Inflammatory macrophage treated with lipopolysaccharide for 4 hours (primary cell): ENCODE measurements around the gene TEKTIP1.
"Not testable (repeated sequence)": the region's sequence is repeated elsewhere in the genome, so short reads cannot be mapped to it uniquely, and the experiment has no call there.

Experiments
- DNase-seq: peaks from one replicate; pipeline ENCODE4 v3.0.0-alpha.2; 2020

The TEKTIP1 gene

GRCh38 chr19:3563709-3564524, 24.9 kb downstream of the TEKTIP1 start:
- DNase-seq: peak; percentile 55

GRCh38 chr19:3565139-3565538, 26.2 kb downstream of the TEKTIP1 start:
- DNase-seq: no peak

DNA sequence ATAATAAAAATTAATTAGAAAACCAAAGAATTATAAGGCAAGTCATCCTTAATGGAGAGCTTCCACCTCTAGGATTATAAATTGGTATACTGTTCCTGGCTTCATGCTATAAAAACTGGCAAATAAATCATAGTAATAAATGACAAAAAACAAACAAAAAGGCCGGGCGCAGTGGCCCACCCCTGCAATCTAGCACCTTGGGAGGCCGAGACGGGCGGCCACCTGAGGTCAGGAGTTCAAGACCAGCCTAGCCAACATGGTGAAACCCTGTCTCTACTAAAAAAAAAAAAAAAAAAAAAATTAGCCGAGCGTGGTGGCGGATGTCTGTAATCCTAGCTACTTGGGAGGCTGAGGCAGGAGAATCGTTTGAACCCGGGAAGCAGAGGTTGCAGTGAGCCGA, 31.1 kb downstream of the TEKTIP1 start:
- DNase-seq: not testable (repeated sequence)

DNA sequence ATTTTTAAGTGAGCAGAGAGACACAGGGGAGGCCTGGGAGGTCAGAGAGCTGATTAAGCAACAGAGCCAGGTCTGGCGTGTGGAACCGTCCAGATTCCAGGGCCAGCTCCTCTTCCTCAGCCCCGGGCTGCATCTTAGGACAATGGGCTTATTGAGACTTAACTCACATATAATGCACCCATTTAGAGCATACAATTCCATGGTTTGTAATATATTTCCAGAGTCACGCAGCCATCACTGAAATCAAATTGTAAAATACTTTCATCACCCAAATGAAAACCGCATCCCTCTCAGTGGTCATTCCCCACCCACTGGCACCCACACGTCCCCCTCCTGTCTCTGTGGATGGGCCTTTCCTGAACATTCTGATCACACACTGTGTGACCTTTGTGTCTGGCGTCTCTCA, 31.6 kb downstream of the TEKTIP1 start:
- DNase-seq: peak; percentile 79

DNA sequence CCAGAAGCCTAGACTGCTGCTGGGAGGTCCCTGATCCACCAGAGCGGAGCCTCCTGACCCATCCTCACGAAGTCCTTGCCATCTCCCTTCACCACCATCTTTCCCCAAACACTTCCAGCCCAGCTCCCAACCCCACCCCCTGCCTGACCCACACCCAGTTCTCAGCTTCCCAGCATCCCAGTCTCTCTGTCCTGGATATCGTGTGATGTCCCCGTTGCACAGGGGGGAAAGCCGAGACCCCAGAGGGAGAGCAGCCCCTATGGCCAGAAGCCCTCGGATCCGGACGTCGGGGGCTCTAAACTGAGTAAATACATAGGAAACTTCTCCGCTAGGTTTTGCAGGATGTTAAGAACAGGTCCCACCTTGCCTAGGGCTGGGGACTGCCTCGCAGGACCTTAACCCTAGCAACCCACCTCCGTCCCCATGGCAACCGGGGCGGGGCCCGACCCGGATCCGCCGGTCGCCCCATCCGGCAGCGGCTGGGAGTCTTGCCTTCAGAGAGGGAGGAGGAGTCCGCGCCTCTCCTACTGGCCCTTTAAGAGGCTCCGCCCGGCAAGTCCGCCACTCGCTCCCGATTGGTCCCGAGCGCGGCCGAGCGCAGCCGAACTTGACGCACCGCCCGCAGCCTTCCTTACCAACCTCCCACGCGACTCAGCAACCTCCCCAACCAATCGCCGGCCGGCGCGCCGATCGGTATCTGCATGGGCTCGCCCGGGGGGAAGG, 33.3 kb downstream of the TEKTIP1 start:
- DNase-seq: peak; percentile 100

GRCh38 chr19:3572855-3573161, 33.8 kb downstream of the TEKTIP1 start, which contains the start of gene HMG20B:
TSS of gene HMG20B (plus strand) at chr19:3572944. CDS start at chr19:3573310, 366 bp downstream.
- DNase-seq: no peak

DNA sequence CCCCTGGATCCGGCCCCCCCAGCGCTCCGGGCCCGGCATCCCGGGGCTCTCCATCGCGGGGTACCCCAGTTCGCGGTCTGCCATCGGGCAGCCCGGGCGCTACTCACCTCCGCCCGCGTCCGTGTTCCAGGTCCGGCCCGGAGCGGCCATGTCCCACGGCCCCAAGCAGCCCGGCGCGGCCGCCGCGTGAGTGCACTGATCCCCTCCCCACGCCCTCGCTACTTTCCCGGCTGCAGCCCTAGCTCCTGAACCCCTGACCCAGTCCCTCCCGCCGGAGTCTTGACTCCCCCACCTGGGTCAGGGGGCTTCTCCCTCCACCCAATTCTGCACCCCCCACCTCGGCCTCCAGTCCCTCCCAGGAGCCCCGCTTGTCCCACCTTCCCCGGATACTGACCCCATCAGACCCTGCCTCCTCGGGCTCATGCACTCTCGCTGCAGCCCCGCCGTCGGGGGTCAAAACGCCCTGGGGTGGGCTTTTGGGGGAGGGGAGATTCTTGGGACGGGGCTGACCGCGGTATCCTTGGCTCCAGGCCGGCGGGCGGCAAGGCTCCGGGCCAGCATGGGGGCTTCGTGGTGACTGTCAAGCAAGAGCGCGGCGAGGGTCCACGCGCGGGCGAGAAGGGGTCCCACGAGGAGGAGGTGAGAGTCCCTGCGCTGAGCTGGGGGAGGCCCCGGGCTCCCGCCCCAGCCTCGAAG, 34.3 kb downstream of the TEKTIP1 start:
- no peak for DNase-seq

GRCh38 chr19:3573858-3574637, 35.1 kb downstream of the TEKTIP1 start:
- peak; percentile 100 for DNase-seq

DNA sequence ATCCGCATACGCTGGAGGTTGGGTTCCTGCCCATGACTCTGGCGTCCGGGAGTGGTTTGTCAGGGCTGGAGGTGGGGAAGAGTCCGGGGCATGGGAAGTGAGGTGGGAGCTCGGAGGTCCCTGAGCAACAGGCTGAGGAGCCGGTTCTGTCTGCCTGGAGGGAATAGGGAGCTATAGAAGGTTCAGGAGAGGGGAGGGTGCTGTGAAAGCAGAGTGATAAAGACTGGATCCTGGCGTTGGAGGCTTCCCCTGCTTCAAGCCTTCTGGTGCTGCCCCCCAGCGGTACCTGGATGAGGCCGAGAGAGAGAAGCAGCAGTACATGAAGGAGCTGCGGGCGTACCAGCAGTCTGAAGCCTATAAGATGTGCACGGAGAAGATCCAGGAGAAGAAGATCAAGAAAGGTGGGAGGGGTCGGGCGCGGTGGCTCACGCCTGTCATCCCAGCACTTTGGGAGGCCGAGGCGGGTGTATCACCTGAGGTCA, 36.3 kb downstream of the TEKTIP1 start:
- DNase-seq: no peak

DNA sequence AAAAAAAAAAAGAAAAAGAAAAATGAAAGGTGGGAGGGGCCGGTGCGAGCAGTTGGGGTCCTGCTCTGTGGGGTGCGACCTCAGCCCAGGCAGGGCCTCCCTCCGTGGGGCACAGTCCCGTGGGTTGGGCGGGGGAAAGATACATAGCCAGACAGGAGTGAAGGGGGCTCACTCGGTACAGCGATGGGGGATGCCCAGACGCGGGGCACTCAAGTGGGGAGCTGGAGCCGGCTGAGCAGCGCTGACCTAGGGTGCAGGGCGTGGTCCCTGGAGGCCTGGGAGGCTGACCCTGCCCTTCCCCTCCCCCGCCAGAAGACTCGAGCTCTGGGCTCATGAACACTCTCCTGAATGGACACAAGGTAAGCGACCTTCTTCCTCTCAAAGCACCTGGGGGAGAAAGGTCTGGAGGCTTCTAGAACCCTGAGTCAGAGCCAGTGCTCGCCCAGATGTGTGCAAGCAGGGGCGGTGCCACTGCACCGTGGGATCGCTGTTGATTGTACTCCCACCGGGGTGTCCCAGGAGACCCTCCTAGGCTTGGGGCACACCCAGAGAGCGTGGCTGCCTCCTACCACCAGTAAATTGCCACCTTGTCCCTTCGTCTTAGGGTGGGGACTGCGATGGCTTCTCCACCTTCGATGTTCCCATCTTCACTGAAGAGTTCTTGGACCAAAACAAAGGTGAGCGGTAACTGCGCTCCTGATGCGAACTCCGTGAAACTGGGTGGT, 37.1 kb downstream of the TEKTIP1 start:
- DNase-seq: no peak

- DNase-seq: no peak
Observed at GRCh38 chr19:3576696-3577443, 37.9 kb downstream of the TEKTIP1 start.

GRCh38 chr19:3577723-3578344, 38.9 kb downstream of the TEKTIP1 start:
- no peak for DNase-seq

DNA sequence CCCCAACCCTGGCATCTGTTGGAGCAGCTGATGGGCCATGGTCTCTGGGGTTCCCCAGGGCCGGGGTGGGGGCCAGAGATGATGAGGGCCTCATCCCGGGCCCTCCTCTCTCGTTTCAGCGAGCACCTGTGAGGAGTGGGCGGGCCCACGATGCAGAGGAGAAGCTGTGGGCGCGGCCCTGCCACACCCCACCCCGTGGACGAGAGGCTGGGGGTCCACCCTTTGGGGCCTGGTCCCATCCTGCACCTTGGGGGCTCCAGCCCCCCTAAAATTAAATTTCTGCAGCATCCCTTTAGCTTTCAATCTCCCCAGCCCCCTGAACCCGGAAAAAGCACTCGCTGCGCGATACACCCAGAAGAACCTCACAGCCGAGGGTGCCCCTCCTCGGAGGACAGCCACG, 39.4 kb downstream of the TEKTIP1 start:
- no peak for DNase-seq

DNA sequence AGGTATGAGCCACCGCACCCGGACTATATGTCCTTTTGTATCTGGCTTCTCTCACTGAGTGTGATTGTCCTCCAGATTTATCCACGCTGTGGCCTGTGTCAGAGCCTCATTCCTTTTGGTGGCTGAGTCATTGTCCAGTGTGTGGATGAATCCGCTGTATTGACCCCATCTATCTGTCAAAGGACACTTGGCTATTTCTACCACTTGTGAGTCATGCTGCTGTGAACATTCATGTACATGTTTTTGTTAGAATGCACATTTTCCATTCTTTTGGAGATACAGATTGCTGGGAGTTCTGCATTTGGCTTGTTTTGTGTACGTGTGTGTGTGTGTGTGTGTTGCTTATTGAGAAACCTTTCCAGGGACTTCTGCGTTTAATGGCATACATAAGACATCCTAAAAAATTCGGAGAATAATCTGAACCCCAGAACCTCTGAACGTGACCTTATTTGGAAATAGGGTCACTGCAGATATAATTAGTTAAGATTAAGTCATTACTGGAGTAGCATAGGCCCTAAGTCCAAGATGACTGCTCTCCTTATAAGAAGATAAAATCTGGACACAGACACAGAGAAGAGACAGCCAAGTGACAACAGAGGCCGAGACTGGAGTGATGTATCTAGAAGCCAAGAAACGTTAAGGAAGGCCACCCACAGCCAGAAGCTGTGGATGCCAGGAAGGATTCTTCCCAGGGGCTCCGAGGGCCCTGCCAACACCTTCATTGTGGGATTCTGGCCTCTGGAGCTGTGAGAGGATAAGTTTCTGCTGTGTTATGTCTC, 41.4 kb downstream of the TEKTIP1 start:
- peak; percentile 77 for DNase-seq

DNA sequence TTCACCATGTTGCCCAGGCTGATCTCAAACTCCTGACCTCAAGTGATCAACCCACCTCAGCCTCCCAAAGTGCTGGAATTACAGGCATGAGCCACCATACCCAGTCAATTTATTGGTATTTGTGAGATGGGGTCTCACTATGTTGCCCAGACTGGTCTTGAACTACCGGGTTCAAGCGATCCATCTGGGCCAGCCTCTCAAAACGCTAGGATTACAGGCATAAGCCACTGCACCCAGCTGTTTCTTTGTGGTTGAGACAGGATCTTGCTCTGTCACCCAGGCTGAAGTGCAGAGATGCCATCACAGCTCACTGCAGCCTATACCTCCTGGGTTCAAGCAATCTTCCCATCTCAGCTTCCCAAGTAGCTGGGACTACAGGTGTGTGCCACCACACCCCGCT, 42.8 kb downstream of the TEKTIP1 start:
- not testable (repeated sequence) for DNase-seq

DNA sequence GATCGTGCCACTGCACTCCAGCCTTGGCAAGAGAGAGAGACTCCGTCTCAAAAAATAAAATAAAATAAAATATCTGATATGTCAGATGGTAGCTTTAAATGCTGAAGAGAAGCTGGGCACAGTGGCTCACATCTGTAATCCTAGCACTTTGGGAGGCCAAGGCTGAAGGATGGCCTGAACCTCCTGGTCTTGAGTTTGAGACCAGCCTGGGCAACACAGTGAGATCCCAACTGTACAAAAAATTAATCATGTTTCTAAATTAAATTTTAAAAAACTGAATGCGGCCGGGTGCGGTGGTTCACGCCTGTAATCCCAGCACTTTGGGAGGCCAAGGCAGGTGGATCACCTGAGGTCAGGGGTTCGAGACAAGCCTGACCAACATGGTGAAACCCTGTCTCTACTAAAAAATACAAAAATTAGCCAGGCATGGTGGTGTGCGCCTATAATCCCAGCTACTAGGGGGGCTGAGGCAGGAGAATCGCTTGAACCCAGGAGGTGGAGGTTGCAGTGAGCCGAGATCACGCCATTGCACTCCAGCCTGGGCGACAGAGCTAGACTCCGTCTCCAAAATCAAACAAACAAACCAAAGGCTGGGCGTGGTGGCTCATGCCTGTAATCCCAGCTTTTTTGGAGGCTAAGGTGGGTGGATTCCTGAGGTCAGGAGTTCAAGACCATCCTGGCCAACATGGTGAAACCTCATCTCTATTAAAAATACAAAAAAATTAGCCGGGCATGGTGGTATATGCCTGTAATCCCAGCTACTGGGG, 45.2 kb downstream of the TEKTIP1 start:
- not testable (repeated sequence) for DNase-seq

DNA sequence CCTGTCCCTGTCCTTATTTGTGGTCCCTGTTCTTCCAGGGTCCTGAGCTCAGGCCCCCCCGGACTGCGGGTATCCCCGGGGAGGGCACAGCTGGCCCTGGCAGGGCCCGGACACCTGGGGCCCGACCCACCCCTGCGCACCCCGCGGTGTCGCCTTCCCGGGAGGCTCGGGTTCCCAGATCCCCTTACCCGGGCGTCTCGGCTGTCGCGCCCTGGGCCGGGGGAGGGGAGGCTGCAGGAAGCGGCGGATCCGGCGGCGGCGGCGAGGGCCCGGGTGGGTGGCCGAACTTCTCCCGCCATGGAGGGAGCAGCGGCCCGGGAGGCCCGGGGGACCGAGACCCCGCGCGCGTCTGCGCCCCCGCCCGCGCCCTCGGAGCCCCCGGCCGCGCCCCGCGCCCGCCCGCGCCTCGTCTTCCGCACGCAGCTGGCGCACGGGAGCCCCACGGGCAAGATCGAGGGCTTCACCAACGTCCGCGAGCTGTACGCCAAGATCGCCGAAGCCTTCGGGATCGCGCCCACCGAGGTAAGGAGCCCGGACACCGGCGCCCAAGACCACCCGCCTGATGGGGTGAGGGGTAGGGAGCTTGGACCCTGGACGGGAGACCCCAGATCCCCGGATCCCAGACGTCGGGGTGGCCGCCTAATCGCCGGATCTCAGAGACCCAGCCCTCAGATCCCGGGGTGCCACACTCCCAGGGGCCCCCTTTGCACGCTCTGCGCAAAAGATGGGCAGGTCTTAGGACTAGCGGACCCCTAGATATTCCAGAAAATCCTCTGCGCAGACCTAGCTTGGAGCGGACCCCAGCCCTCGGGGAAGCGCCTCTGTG, 46.5 kb downstream of the TEKTIP1 start, which contains the start of gene GIPC3:
TSS of gene GIPC3 (plus strand) at position 178 of the 826 bp plus-strand sequence. CDS start at position 298, 120 bp downstream.
- DNase-seq: no peak

- DNase-seq: no peak
Observed at GRCh38 chr19:3586127-3586626, 47.2 kb downstream of the TEKTIP1 start.
